Liver (tissue), 9 donors: ENCODE results near the gene MED29. TPM values are rescaled to one million over a fixed set of nuclear protein-coding genes. Genes with fewer than 3 reads are reported as not detected.

Source experiments
- DNase-seq: peaks from one replicate; pipeline ENCODE4 v3.0.0-alpha.2; 2017; ENCODE audit warnings: low spot score
- H3K27ac ChIP-seq, 2 donors: one replicate each; pipeline ENCODE4 v1.7.0; 2013; ENCODE audit warnings: inconsistent platforms in 2 of 2, low read length in 2 of 2, control low read depth in 1 of 2, low read depth in 1 of 2, mild to moderate bottlenecking in 1 of 2
- H3K27me3 ChIP-seq, 4 donors: one replicate each; pipeline versions ENCODE4 v1.6.1 to v1.7.0; 2013; ENCODE audit warnings: low read length in 3 of 4, inconsistent platforms in 1 of 4, mild to moderate bottlenecking in 1 of 4, moderate library complexity in 1 of 4; ENCODE audit not compliant: control insufficient read depth in 4 of 4, insufficient read depth in 4 of 4
- H3K36me3 ChIP-seq, 4 donors: one replicate each; pipeline versions ENCODE4 v1.6.1 to v1.7.0; 2013; ENCODE audit warnings: low read length in 3 of 4, mild to moderate bottlenecking in 3 of 4, low read depth in 1 of 4, moderate library complexity in 1 of 4; ENCODE audit not compliant: control insufficient read depth in 4 of 4, insufficient read depth in 3 of 4
- H3K4me1 ChIP-seq, 4 donors: one replicate each; pipeline versions ENCODE4 v1.6.1 to v1.7.0; 2013; ENCODE audit warnings: low read length in 3 of 4, mild to moderate bottlenecking in 3 of 4, moderate library complexity in 1 of 4; ENCODE audit not compliant: control insufficient read depth in 4 of 4, insufficient read depth in 4 of 4
- H3K4me3 ChIP-seq, 3 donors: one replicate each; pipeline versions ENCODE4 v1.6.1 to v1.7.0; 2013; ENCODE audit warnings: low read length in 3 of 3, control low read depth in 1 of 3, low read depth in 1 of 3, mild to moderate bottlenecking in 1 of 3
- H3K9ac ChIP-seq, 2 donors: one replicate each; pipeline ENCODE4 v1.7.0; 2013; ENCODE audit warnings: low read length in 2 of 2, mild to moderate bottlenecking in 2 of 2, moderate library complexity in 2 of 2, control low read depth in 1 of 2, low read depth in 1 of 2
- H3K9me3 ChIP-seq, 4 donors: one replicate each; pipeline versions ENCODE4 v1.6.1 to v1.7.0; 2013; ENCODE audit warnings: low read length in 3 of 4; ENCODE audit not compliant: control insufficient read depth in 4 of 4
- EGR1 ChIP-seq, 2 donors: IDR thresholded peaks; 2 replicates each; pipeline ENCODE4 v1.6.1; 2016 to 2018; ENCODE audit warnings: antibody characterized with exemption in 2 of 2, low read depth in 2 of 2
- FOXA1 ChIP-seq: IDR thresholded peaks from 2 replicates; pipeline ENCODE4 v1.6.1; 2016; ENCODE audit warnings: antibody characterized with exemption
- FOXA2 ChIP-seq: IDR thresholded peaks from 2 replicates; pipeline ENCODE4 v1.6.1; 2016; ENCODE audit warnings: antibody characterized with exemption
- GABPA ChIP-seq, 2 donors: IDR thresholded peaks in 1 of 2; conservative IDR thresholded peaks in 1 of 2; 2 replicates each; pipeline ENCODE4 v1.6.1; 2016; ENCODE audit warnings: antibody characterized with exemption in 2 of 2, mild to moderate bottlenecking in 1 of 2, moderate library complexity in 1 of 2
- HNF4A ChIP-seq, 2 donors: conservative IDR thresholded peaks; 2 replicates each; pipeline ENCODE4 v1.6.1; 2016; ENCODE audit warnings: antibody characterized with exemption in 2 of 2, mild to moderate bottlenecking in 2 of 2
- HNF4G ChIP-seq: IDR thresholded peaks from 2 replicates; pipeline ENCODE4 v1.6.1; 2016; ENCODE audit warnings: antibody characterized with exemption
- JUND ChIP-seq, 2 donors: IDR thresholded peaks; 2 replicates each; pipeline ENCODE4 v1.6.1; 2016; ENCODE audit warnings: antibody characterized with exemption in 2 of 2
- NR2F2 ChIP-seq: IDR thresholded peaks from 2 replicates; pipeline ENCODE4 v1.6.1; 2016; ENCODE audit warnings: antibody characterized with exemption
- RAD21 ChIP-seq, 2 donors: IDR thresholded peaks; 2 replicates each; pipeline ENCODE4 v1.6.1; 2016; ENCODE audit warnings: antibody characterized with exemption in 2 of 2, mild to moderate bottlenecking in 2 of 2
- RXRA ChIP-seq, 2 donors: IDR thresholded peaks; 2 replicates each; pipeline ENCODE4 v1.6.1; 2017 to 2018; ENCODE audit warnings: antibody characterized with exemption in 2 of 2, mild to moderate bottlenecking in 1 of 2
- SP1 ChIP-seq: IDR thresholded peaks from 2 replicates; pipeline ENCODE4 v1.6.1; 2018; ENCODE audit warnings: antibody characterized with exemption, mild to moderate bottlenecking
- TAF1 ChIP-seq: conservative IDR thresholded peaks from 2 replicates; pipeline ENCODE4 v1.6.1; 2016; ENCODE audit warnings: antibody characterized with exemption, mild to moderate bottlenecking
- YY1 ChIP-seq: IDR thresholded peaks from 2 replicates; pipeline ENCODE4 v1.6.1; 2016; ENCODE audit warnings: antibody characterized with exemption, mild to moderate bottlenecking
- WGBS: extraction: QIAGEN DNeasy Blood & Tissue Kit; methylation state at CpG from one replicate; pipeline ENCODE4 v1.1.7; 2013; 5-methylcytosine and 5-hydroxymethylcytosine counted together
- polyA plus RNA-seq, 2 donors: library from polyadenylated mRNA; stranded (reverse) in 1 of 2; unstranded in 1 of 2; fragments of 200-250 nt in 1 of 2; fragments of >200 nt in 1 of 2; fragmentation: Nextera tagmentation in 1 of 2; extraction: Ambion mirVana in 1 of 2; gene quantifications; one replicate each; pipeline versions ENCODE4 v1.2.1 to v1.2.3, GENCODE V29; 2013 to 2015
- total RNA-seq, 2 donors: library from RNA; depleted of rRNA; stranded (reverse); fragments of >200 nt; gene quantifications; one replicate each; pipeline ENCODE4 v1.2.3, GENCODE V29; 2014
- TF ChIP-seq, protein P1 (sequence below): IDR thresholded peaks from 2 replicates; pipeline ENCODE4 v1.6.1; 2016; ENCODE audit warnings: antibody characterized with exemption
- TF ChIP-seq, protein P2 (sequence below): fragments of 150-350 bp; IDR thresholded peaks from 2 replicates; pipeline ENCODE4 v1.5.1; 2017; ENCODE audit warnings: improper control_type of control experiment, low read depth, low read length; ENCODE audit not compliant: missing input control
- TF ChIP-seq, protein P3 (sequence below): IDR thresholded peaks from 2 replicates; pipeline ENCODE4 v1.6.1; 2016; ENCODE audit warnings: antibody characterized with exemption, mild to moderate bottlenecking
- TF ChIP-seq, protein P4 (sequence below): IDR thresholded peaks from 2 replicates; pipeline ENCODE4 v1.6.1; 2016; ENCODE audit warnings: antibody characterized with exemption
- TF ChIP-seq, protein P5 (sequence below): IDR thresholded peaks from 2 replicates; pipeline ENCODE4 v1.6.1; 2016; ENCODE audit warnings: antibody characterized with exemption
- donor health status: healthy.
- donor health status: healthy.
- donor health status: healthy.
- donor health status: healthy.
- donor health status: healthy.

Gene MED29
- total and polyA plus RNA-seq, 4 donors, result 11.0 to 24.2 (median 17.4) TPM

DNA sequence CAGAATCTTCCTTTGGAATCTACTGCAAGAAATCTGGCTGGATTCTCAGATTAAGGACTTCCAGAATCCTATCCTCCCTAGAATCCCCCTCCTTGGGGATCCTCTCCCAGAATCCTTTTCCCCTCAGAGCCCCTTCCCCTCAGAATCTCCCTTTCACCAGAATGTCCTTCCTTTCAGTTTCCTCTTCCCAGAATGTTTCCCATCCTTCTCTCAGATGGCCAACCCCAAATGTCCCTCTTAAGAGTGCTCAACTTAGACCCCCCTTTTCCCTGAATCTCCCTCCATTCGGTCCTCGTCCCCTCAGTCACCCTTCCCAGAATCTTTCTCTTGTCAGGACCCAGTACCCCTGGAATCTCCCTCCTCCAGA, 45.2 kb downstream of the MED29 start:
- no peaks in the 10 kb centered on the region for H3K9me3 ChIP-seq
- peaks cover 15 to 24% (median 17%) of the 10 kb centered on the region in 4 donors for H3K36me3 ChIP-seq
- WGBS, result 9% methylated on average over 2 of the region's 2 CpGs
- H3K4me3 ChIP-seq, result peak overlapping the region; percentile 56 to 62 (median 58)
- peak overlapping the region; percentile 79 to 81 for H3K27ac ChIP-seq
- peaks cover 4 to 32% (median 17%) of the 10 kb centered on the region in 4 donors for H3K4me1 ChIP-seq
- no peaks in the 10 kb centered on the region for H3K27me3 ChIP-seq
- DNase-seq, result no peak
- H3K9ac ChIP-seq, result peak overlapping the region; percentile 86 to 91
- no peak for TF ChIP-seq HNF4G
- TF ChIP-seq TAF1, result no peak
- TF ChIP-seq, protein P1, sequence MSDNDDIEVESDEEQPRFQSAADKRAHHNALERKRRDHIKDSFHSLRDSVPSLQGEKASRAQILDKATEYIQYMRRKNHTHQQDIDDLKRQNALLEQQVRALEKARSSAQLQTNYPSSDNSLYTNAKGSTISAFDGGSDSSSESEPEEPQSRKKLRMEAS, result no peak
- no peak for TF ChIP-seq JUND (IDR thresholded peaks at IDR 0.05)
- no peak for TF ChIP-seq EGR1 (IDR thresholded peaks at IDR 0.05; ENCODE audit: low read depth in 2 of 2)
- no peak for TF ChIP-seq NR2F2
- TF ChIP-seq, protein P2, sequence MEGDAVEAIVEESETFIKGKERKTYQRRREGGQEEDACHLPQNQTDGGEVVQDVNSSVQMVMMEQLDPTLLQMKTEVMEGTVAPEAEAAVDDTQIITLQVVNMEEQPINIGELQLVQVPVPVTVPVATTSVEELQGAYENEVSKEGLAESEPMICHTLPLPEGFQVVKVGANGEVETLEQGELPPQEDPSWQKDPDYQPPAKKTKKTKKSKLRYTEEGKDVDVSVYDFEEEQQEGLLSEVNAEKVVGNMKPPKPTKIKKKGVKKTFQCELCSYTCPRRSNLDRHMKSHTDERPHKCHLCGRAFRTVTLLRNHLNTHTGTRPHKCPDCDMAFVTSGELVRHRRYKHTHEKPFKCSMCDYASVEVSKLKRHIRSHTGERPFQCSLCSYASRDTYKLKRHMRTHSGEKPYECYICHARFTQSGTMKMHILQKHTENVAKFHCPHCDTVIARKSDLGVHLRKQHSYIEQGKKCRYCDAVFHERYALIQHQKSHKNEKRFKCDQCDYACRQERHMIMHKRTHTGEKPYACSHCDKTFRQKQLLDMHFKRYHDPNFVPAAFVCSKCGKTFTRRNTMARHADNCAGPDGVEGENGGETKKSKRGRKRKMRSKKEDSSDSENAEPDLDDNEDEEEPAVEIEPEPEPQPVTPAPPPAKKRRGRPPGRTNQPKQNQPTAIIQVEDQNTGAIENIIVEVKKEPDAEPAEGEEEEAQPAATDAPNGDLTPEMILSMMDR, result no peak
- no peak for TF ChIP-seq RAD21 (IDR thresholded peaks at IDR 0.05)
- no peak for TF ChIP-seq HNF4A (conservative IDR thresholded peaks at IDR 0.05)
- TF ChIP-seq YY1, result no peak
- TF ChIP-seq RXRA (IDR thresholded peaks at IDR 0.05), result no peak
- TF ChIP-seq, protein P3, sequence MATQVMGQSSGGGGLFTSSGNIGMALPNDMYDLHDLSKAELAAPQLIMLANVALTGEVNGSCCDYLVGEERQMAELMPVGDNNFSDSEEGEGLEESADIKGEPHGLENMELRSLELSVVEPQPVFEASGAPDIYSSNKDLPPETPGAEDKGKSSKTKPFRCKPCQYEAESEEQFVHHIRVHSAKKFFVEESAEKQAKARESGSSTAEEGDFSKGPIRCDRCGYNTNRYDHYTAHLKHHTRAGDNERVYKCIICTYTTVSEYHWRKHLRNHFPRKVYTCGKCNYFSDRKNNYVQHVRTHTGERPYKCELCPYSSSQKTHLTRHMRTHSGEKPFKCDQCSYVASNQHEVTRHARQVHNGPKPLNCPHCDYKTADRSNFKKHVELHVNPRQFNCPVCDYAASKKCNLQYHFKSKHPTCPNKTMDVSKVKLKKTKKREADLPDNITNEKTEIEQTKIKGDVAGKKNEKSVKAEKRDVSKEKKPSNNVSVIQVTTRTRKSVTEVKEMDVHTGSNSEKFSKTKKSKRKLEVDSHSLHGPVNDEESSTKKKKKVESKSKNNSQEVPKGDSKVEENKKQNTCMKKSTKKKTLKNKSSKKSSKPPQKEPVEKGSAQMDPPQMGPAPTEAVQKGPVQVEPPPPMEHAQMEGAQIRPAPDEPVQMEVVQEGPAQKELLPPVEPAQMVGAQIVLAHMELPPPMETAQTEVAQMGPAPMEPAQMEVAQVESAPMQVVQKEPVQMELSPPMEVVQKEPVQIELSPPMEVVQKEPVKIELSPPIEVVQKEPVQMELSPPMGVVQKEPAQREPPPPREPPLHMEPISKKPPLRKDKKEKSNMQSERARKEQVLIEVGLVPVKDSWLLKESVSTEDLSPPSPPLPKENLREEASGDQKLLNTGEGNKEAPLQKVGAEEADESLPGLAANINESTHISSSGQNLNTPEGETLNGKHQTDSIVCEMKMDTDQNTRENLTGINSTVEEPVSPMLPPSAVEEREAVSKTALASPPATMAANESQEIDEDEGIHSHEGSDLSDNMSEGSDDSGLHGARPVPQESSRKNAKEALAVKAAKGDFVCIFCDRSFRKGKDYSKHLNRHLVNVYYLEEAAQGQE, result no peak
- no peak for TF ChIP-seq GABPA (IDR thresholded peaks at IDR 0.05 in 1 of 2, conservative IDR thresholded peaks at IDR 0.05 in 1 of 2)
- TF ChIP-seq, protein P4, sequence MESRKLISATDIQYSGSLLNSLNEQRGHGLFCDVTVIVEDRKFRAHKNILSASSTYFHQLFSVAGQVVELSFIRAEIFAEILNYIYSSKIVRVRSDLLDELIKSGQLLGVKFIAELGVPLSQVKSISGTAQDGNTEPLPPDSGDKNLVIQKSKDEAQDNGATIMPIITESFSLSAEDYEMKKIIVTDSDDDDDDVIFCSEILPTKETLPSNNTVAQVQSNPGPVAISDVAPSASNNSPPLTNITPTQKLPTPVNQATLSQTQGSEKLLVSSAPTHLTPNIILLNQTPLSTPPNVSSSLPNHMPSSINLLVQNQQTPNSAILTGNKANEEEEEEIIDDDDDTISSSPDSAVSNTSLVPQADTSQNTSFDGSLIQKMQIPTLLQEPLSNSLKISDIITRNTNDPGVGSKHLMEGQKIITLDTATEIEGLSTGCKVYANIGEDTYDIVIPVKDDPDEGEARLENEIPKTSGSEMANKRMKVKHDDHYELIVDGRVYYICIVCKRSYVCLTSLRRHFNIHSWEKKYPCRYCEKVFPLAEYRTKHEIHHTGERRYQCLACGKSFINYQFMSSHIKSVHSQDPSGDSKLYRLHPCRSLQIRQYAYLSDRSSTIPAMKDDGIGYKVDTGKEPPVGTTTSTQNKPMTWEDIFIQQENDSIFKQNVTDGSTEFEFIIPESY, result no peak
- TF ChIP-seq SP1, result no peak
- TF ChIP-seq FOXA1, result no peak
- no peak for TF ChIP-seq FOXA2
- TF ChIP-seq, protein P5, sequence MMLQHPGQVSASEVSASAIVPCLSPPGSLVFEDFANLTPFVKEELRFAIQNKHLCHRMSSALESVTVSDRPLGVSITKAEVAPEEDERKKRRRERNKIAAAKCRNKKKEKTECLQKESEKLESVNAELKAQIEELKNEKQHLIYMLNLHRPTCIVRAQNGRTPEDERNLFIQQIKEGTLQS, result no peak
